HepG2 (cell line): Measurements from ENCODE around the gene UBL5. TPM values are rescaled to one million over a fixed set of nuclear protein-coding genes. Genes with fewer than 3 reads are reported as not detected.
A peak's percentile ranks its signal among the peaks of the same experiment; 100 is the strongest.

ENCODE experiments used
- AGO2 ChIP-seq: fragments of 200-400 bp; formaldehyde crosslinking; optimal IDR thresholded peaks from 2 replicates; pipeline ENCODE3; 2017; ENCODE audit warnings: mild to moderate bottlenecking, low read depth, low read length, moderate library complexity
- ARHGAP35 ChIP-seq: sonication (generic); formaldehyde crosslinking; IDR thresholded peaks from 2 replicates; pipeline ENCODE4 v1.9.0; 2022; ENCODE audit warnings: mild to moderate bottlenecking, inconsistent platforms, moderate library complexity, missing genetic modification reagents, borderline replicate concordance
- EP300 ChIP-seq, 3 experiments: sonication (generic) in 1 of 3; formaldehyde crosslinking in 1 of 3; IDR thresholded peaks; 2 replicates each; pipeline versions ENCODE4 v1.5.1 to v1.6.1; 2011 to 2020; ENCODE audit warnings: low read depth in 2 of 3, low read length in 2 of 3, borderline replicate concordance in 1 of 3, improper control_type of control experiment in 1 of 3, mild to moderate bottlenecking in 1 of 3, missing genetic modification reagents in 1 of 3, moderate library complexity in 1 of 3
- FOXK1 ChIP-seq: sonication (generic); formaldehyde crosslinking; IDR thresholded peaks from 2 replicates; pipeline ENCODE4 v1.4.0; 2020; ENCODE audit warnings: low read depth, missing genetic modification reagents, borderline replicate concordance
- HIC2 ChIP-seq: sonication (generic); formaldehyde crosslinking; IDR thresholded peaks from 2 replicates; pipeline ENCODE4 v1.9.0; 2022; ENCODE audit warnings: low read depth, missing genetic modification reagents
- IKZF5 ChIP-seq: IDR thresholded peaks from 2 replicates; pipeline ENCODE4 v1.6.1; 2018; ENCODE audit warnings: missing genetic modification reagents, mild to moderate bottlenecking, missing compliant biosample characterization
- MBNL3 ChIP-seq: fragments of 250-450 bp; sonication (Bioruptor Pico); conservative IDR thresholded peaks from 2 replicates; pipeline ENCODE4 v1.8.0; 2022; ENCODE audit warnings: mild to moderate bottlenecking, inconsistent platforms
- MEIS1 ChIP-seq: sonication (generic); formaldehyde crosslinking; IDR thresholded peaks from 2 replicates; pipeline ENCODE4 v1.9.0; 2021; ENCODE audit warnings: mild to moderate bottlenecking, missing genetic modification reagents, moderate library complexity, borderline replicate concordance
- MLXIP ChIP-seq: sonication (generic); formaldehyde crosslinking; IDR thresholded peaks from 2 replicates; pipeline ENCODE4 v1.9.0; 2021; ENCODE audit warnings: missing genetic modification reagents, borderline replicate concordance
- NAIF1 ChIP-seq: sonication (generic); formaldehyde crosslinking; IDR thresholded peaks from 2 replicates; pipeline ENCODE4 v1.5.0; 2020; ENCODE audit warnings: mild to moderate bottlenecking, missing genetic modification reagents, borderline replicate concordance
- NFATC3 ChIP-seq: sonication (generic); formaldehyde crosslinking; IDR thresholded peaks from 2 replicates; pipeline ENCODE4 v1.5.1; 2020; ENCODE audit warnings: mild to moderate bottlenecking, missing genetic modification reagents
- NFKBIZ ChIP-seq: IDR thresholded peaks from 2 replicates; pipeline ENCODE4 v1.6.1; 2018; ENCODE audit warnings: missing genetic modification reagents, missing compliant biosample characterization
- PAWR ChIP-seq: sonication (generic); formaldehyde crosslinking; IDR thresholded peaks from 2 replicates; pipeline ENCODE4 v1.4.0; 2020; ENCODE audit warnings: missing genetic modification reagents, mild to moderate bottlenecking, borderline replicate concordance
- POLR2A ChIP-seq, 2 experiments: IDR thresholded peaks; 2 replicates each; pipeline ENCODE4 v1.6.1; 2011; ENCODE audit warnings: low read depth in 2 of 2, low read length in 2 of 2, mild to moderate bottlenecking in 1 of 2, moderate library complexity in 1 of 2; ENCODE audit not compliant: insufficient read depth in 1 of 2
- RXRB ChIP-seq: IDR thresholded peaks from 2 replicates; pipeline ENCODE4 v1.6.1; 2016; ENCODE audit warnings: borderline replicate concordance, missing genetic modification reagents, missing compliant biosample characterization
- SMARCC2 ChIP-seq: fragments of 450-650 bp; IDR thresholded peaks from 2 replicates; pipeline ENCODE4 v1.6.1; 2017; ENCODE audit warnings: antibody characterized with exemption, mild to moderate bottlenecking
- SP1 ChIP-seq, 2 experiments: fragments of 450-650 bp in 1 of 2; sonication (generic) in 1 of 2; formaldehyde crosslinking in 1 of 2; IDR thresholded peaks; 2 replicates each; pipeline versions ENCODE4 v1.4.0 to v1.6.1; 2016 to 2020; ENCODE audit warnings: missing genetic modification reagents in 1 of 2
- TAF1 ChIP-seq: sonication (generic); formaldehyde crosslinking; IDR thresholded peaks from 2 replicates; pipeline ENCODE4 v1.4.0; 2020; ENCODE audit warnings: missing genetic modification reagents
- ZFP82 ChIP-seq: sonication (generic); formaldehyde crosslinking; IDR thresholded peaks from 2 replicates; pipeline ENCODE4 v1.5.1; 2020; ENCODE audit warnings: mild to moderate bottlenecking, missing genetic modification reagents, borderline replicate concordance
- ZNF24 ChIP-seq: fragments of 450-650 bp; IDR thresholded peaks from 2 replicates; pipeline ENCODE4 v1.6.1; 2017; ENCODE audit warnings: antibody characterized with exemption, mild to moderate bottlenecking
- ZNF282 ChIP-seq: fragments of 450-650 bp; IDR thresholded peaks from 2 replicates; pipeline ENCODE4 v1.6.1; 2018; ENCODE audit not compliant: partially characterized antibody
- ZNF33B ChIP-seq: sonication (generic); formaldehyde crosslinking; IDR thresholded peaks from 2 replicates; pipeline ENCODE4 v1.5.1; 2020; ENCODE audit warnings: mild to moderate bottlenecking, missing genetic modification reagents
- ZNF777 ChIP-seq: sonication (generic); formaldehyde crosslinking; IDR thresholded peaks from 2 replicates; pipeline ENCODE4 v1.4.0; 2020; ENCODE audit warnings: missing genetic modification reagents
- polyA plus RNA-seq, 8 experiments: library from polyadenylated mRNA; depleted of rRNA in 3 of 8; stranded (reverse) in 7 of 8; unstranded in 1 of 8; fragments of >200 nt; fragmentation: Illumina TruSeq in 4 of 8; extraction: Trizol in 4 of 8; gene quantifications; 2 replicates each; pipeline versions ENCODE4 v1.2.1 to v1.2.3, GENCODE V29; 2011 to 2016; ENCODE audit warnings: low read depth in 4 of 8, missing spikeins in 1 of 8, mixed read lengths in 1 of 8; ENCODE audit not compliant: insufficient read depth in 1 of 8
- total RNA-seq, 5 experiments: library from RNA; depleted of rRNA; stranded (reverse); fragments of >200 nt; fragmentation: Illumina TruSeq; extraction: Trizol; gene quantifications; 2 replicates each; pipeline ENCODE4 v1.2.3, GENCODE V29; 2016; ENCODE audit warnings: low read depth in 1 of 5

The UBL5 gene
- total and polyA plus RNA-seq, 2 of the 13 experiments (the other 11 are each of a cell fraction or from before 2014, with no cell fraction given): 373 to 487 TPM

DNA sequence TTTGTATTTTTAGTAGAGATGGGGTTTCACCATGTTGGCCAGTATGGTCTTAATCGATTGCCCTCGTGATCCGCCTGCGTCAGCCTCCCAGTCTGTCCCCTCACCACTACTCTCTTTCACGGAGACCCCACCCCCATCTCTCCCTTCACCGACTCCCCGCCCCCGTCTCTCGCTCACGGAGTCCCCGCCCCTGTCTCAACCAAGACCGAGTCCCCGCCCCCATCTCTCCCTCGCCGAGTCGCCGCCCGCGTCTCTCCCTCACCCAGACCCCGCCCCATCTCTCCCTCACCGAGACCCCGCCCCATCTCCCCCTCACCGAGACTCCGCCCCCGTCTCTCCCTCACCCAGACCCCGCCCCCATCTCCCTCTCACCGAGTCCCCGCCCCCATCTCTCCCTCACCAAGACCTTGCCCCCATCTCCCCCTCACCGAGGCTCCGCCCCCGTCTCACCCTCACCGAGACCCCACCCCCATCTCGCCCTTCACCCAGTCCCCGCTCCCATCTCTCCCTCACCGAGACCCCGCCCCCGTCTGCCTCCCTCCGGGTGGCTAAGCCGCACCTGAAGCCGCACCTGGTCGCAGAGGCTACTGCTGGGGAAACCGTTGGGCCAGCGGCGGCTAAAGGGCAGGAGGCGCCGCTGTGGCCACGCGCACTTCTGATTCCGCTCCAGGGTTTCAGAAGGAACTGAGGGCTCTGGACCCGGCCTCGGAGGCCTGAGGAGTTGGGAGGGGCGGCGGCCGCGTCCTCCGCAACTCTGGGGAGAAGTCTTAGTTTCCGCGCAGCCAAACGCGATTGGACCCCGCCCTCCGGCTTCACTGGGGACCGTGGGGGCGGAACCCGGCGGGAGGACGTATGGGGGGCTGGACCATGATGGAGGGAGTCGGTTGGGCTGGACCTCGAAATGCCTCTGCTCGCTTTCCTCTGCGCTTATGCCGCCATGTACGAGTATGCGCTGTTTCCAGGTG lies 42.1 kb upstream of the UBL5 start (continued):
- TF ChIP-seq HIC2: no peak
- TF ChIP-seq IKZF5 (CRISPR knock-in tag): 0 out of 2 replicates have a peak, but pooled peaks have one; percentile 28
- no peak for TF ChIP-seq SMARCC2
- peak; percentile 59; the same call in 1 of the 2 replicates for TF ChIP-seq TAF1 (CRISPR knock-in tag)
- TF ChIP-seq FOXK1 (CRISPR knock-in tag): no peak
- TF ChIP-seq NFATC3 (CRISPR knock-in tag): no peak
- TF ChIP-seq ZNF33B (CRISPR knock-in tag): no peak
- no peak for TF ChIP-seq EP300 (IDR thresholded peaks at IDR 0.05; ENCODE audit: low read depth in 2 of 2, low read length in 2 of 2)
- no peak for TF ChIP-seq EP300 (CRISPR knock-in tag; IDR thresholded peaks at IDR 0.05; ENCODE audit: borderline replicate concordance)
- no peak for TF ChIP-seq ZNF282
- no peak for TF ChIP-seq NAIF1 (CRISPR knock-in tag)
- no peak for TF ChIP-seq ZFP82 (CRISPR knock-in tag)
- TF ChIP-seq MBNL3 (CRISPR knock-in tag): no peak
- TF ChIP-seq AGO2: peak; percentile 41
- no peak; the same call in 1 of the 2 replicates for TF ChIP-seq MEIS1
- TF ChIP-seq MLXIP: no peak
- TF ChIP-seq PAWR (CRISPR knock-in tag): no peak
- TF ChIP-seq ARHGAP35: peak; percentile 75; the same call in 1 of the 2 replicates
- no peak for TF ChIP-seq ZNF24
- TF ChIP-seq POLR2A (IDR thresholded peaks at IDR 0.05; ENCODE audit: insufficient read depth in 1 of 2, low read depth in 2 of 2, low read length in 2 of 2): peak; percentile 54 to 85
- no peak for TF ChIP-seq ZNF777 (CRISPR knock-in tag)
- TF ChIP-seq SP1 (IDR thresholded peaks at IDR 0.05): no peak
- peak; percentile 32; the same call in 1 of the 2 replicates for TF ChIP-seq SP1 (CRISPR knock-in tag; IDR thresholded peaks at IDR 0.05)
- TF ChIP-seq RXRB (CRISPR knock-in tag): no peak
- TF ChIP-seq NFKBIZ (CRISPR knock-in tag): no peak
